Liver (tissue), 9 donors: ENCODE data around the gene PABPN1L. TPM values are rescaled to one million over a fixed set of nuclear protein-coding genes. Genes with fewer than 3 reads are reported as not detected.

Experiments
- DNase-seq: peaks from one replicate; pipeline ENCODE4 v3.0.0-alpha.2; 2017; ENCODE audit warnings: low spot score
- H3K27ac ChIP-seq, 2 donors: one replicate each; pipeline ENCODE4 v1.7.0; 2013; ENCODE audit warnings: inconsistent platforms in 2 of 2, low read length in 2 of 2, control low read depth in 1 of 2, low read depth in 1 of 2, mild to moderate bottlenecking in 1 of 2
- H3K27me3 ChIP-seq, 4 donors: one replicate each; pipeline versions ENCODE4 v1.6.1 to v1.7.0; 2013; ENCODE audit warnings: low read length in 3 of 4, inconsistent platforms in 1 of 4, mild to moderate bottlenecking in 1 of 4, moderate library complexity in 1 of 4; ENCODE audit not compliant: control insufficient read depth in 4 of 4, insufficient read depth in 4 of 4
- H3K36me3 ChIP-seq, 4 donors: one replicate each; pipeline versions ENCODE4 v1.6.1 to v1.7.0; 2013; ENCODE audit warnings: low read length in 3 of 4, mild to moderate bottlenecking in 3 of 4, low read depth in 1 of 4, moderate library complexity in 1 of 4; ENCODE audit not compliant: control insufficient read depth in 4 of 4, insufficient read depth in 3 of 4
- H3K4me1 ChIP-seq, 4 donors: one replicate each; pipeline versions ENCODE4 v1.6.1 to v1.7.0; 2013; ENCODE audit warnings: low read length in 3 of 4, mild to moderate bottlenecking in 3 of 4, moderate library complexity in 1 of 4; ENCODE audit not compliant: control insufficient read depth in 4 of 4, insufficient read depth in 4 of 4
- H3K4me3 ChIP-seq, 3 donors: one replicate each; pipeline versions ENCODE4 v1.6.1 to v1.7.0; 2013; ENCODE audit warnings: low read length in 3 of 3, control low read depth in 1 of 3, low read depth in 1 of 3, mild to moderate bottlenecking in 1 of 3
- H3K9ac ChIP-seq, 2 donors: one replicate each; pipeline ENCODE4 v1.7.0; 2013; ENCODE audit warnings: low read length in 2 of 2, mild to moderate bottlenecking in 2 of 2, moderate library complexity in 2 of 2, control low read depth in 1 of 2, low read depth in 1 of 2
- H3K9me3 ChIP-seq, 4 donors: one replicate each; pipeline versions ENCODE4 v1.6.1 to v1.7.0; 2013; ENCODE audit warnings: low read length in 3 of 4; ENCODE audit not compliant: control insufficient read depth in 4 of 4
- ATF3 ChIP-seq: IDR thresholded peaks from 2 replicates; pipeline ENCODE4 v1.6.1; 2016; ENCODE audit warnings: antibody characterized with exemption
- CTCF ChIP-seq: fragments of 150-350 bp; IDR thresholded peaks from 2 replicates; pipeline ENCODE4 v1.5.1; 2017; ENCODE audit warnings: improper control_type of control experiment, low read depth, low read length; ENCODE audit not compliant: missing input control
- GABPA ChIP-seq, 2 donors: IDR thresholded peaks in 1 of 2; conservative IDR thresholded peaks in 1 of 2; 2 replicates each; pipeline ENCODE4 v1.6.1; 2016; ENCODE audit warnings: antibody characterized with exemption in 2 of 2, mild to moderate bottlenecking in 1 of 2, moderate library complexity in 1 of 2
- HNF4A ChIP-seq, 2 donors: conservative IDR thresholded peaks; 2 replicates each; pipeline ENCODE4 v1.6.1; 2016; ENCODE audit warnings: antibody characterized with exemption in 2 of 2, mild to moderate bottlenecking in 2 of 2
- HNF4G ChIP-seq: IDR thresholded peaks from 2 replicates; pipeline ENCODE4 v1.6.1; 2016; ENCODE audit warnings: antibody characterized with exemption
- JUND ChIP-seq, 2 donors: IDR thresholded peaks; 2 replicates each; pipeline ENCODE4 v1.6.1; 2016; ENCODE audit warnings: antibody characterized with exemption in 2 of 2
- MAX ChIP-seq: IDR thresholded peaks from 2 replicates; pipeline ENCODE4 v1.6.1; 2016; ENCODE audit warnings: antibody characterized with exemption
- RAD21 ChIP-seq, 2 donors: IDR thresholded peaks; 2 replicates each; pipeline ENCODE4 v1.6.1; 2016; ENCODE audit warnings: antibody characterized with exemption in 2 of 2, mild to moderate bottlenecking in 2 of 2
- REST ChIP-seq: IDR thresholded peaks from 2 replicates; pipeline ENCODE4 v1.6.1; 2016; ENCODE audit warnings: antibody characterized with exemption, mild to moderate bottlenecking
- RXRA ChIP-seq, 2 donors: IDR thresholded peaks; 2 replicates each; pipeline ENCODE4 v1.6.1; 2017 to 2018; ENCODE audit warnings: antibody characterized with exemption in 2 of 2, mild to moderate bottlenecking in 1 of 2
- TAF1 ChIP-seq: conservative IDR thresholded peaks from 2 replicates; pipeline ENCODE4 v1.6.1; 2016; ENCODE audit warnings: antibody characterized with exemption, mild to moderate bottlenecking
- ZBTB33 ChIP-seq: IDR thresholded peaks from 2 replicates; pipeline ENCODE4 v1.6.1; 2016; ENCODE audit warnings: antibody characterized with exemption
- WGBS: extraction: QIAGEN DNeasy Blood & Tissue Kit; methylation state at CpG from one replicate; pipeline ENCODE4 v1.1.7; 2013; 5-methylcytosine and 5-hydroxymethylcytosine counted together
- polyA plus RNA-seq, 2 donors: library from polyadenylated mRNA; stranded (reverse) in 1 of 2; unstranded in 1 of 2; fragments of 200-250 nt in 1 of 2; fragments of >200 nt in 1 of 2; fragmentation: Nextera tagmentation in 1 of 2; extraction: Ambion mirVana in 1 of 2; gene quantifications; one replicate each; pipeline versions ENCODE4 v1.2.1 to v1.2.3, GENCODE V29; 2013 to 2015
- total RNA-seq, 2 donors: library from RNA; depleted of rRNA; stranded (reverse); fragments of >200 nt; gene quantifications; one replicate each; pipeline ENCODE4 v1.2.3, GENCODE V29; 2014
- donor health status: healthy.
- donor health status: healthy.
- donor health status: healthy.
- donor health status: healthy.
- donor health status: healthy.

PABPN1L gene
- total and polyA plus RNA-seq, 4 donors, result 0.09 TPM; not detected in 3

GRCh38 chr16:88844419-88845036 lies 21.9 kb downstream of the PABPN1L start:
- 89% methylated on average over 11 of the region's 11 CpGs for WGBS
- no peak for DNase-seq

GRCh38 chr16:88843256-88843655 lies 23.2 kb downstream of the PABPN1L start:
- Histone ChIP-seq H3K4me1 (no peaks in the 10 kb centered on the region), H3K27me3 (no peaks in the 10 kb centered on the region), H3K9me3 (no peaks in the 10 kb centered on the region), H3K9ac (no peak overlapping the region), H3K27ac (no peak overlapping the region), H3K4me3 (no peak overlapping the region), H3K36me3 (peaks cover 0 to 32% (median 5%) of the 10 kb centered on the region in 4 donors)
- WGBS, result 96% methylated on average over 20 of the region's 20 CpGs
- TF ChIP-seq REST, result no peak
- no peak for TF ChIP-seq RXRA (IDR thresholded peaks at IDR 0.05)
- no peak for TF ChIP-seq CTCF
- TF ChIP-seq ATF3, result no peak
- TF ChIP-seq JUND (IDR thresholded peaks at IDR 0.05), result no peak
- DNase-seq, result no peak

More at GRCh38 chr16:88844419-88845036, 21.9 kb downstream of the PABPN1L start:
- Histone ChIP-seq H3K36me3 (peaks cover 0 to 25% (median 2%) of the 10 kb centered on the region in 4 donors), H3K27ac (no peak overlapping the region), H3K4me3 (no peak overlapping the region), H3K9ac (no peak overlapping the region), H3K9me3 (no peaks in the 10 kb centered on the region), H3K27me3 (no peaks in the 10 kb centered on the region), H3K4me1 (no peaks in the 10 kb centered on the region)
- TF ChIP-seq RXRA (IDR thresholded peaks at IDR 0.05) (no peak), HNF4A (conservative IDR thresholded peaks at IDR 0.05) (no peak), HNF4G (no peak), GABPA (IDR thresholded peaks at IDR 0.05 in 1 of 2, conservative IDR thresholded peaks at IDR 0.05 in 1 of 2) (no peak), TAF1 (no peak), ZBTB33 (no peak), RAD21 (IDR thresholded peaks at IDR 0.05) (no peak), MAX (no peak), CTCF (no peak)
